Type B pancreatic cell (in vitro differentiated cells): ENCODE data around the gene PDXDC1. TPM values are rescaled to one million over a fixed set of nuclear protein-coding genes. Genes with fewer than 3 reads are reported as not detected.
"Not testable (repeated sequence)": the region's sequence is repeated elsewhere in the genome, so short reads cannot be mapped to it uniquely, and the experiment has no call there.

Experiments used
- DNase-seq: peaks from one replicate; pipeline ENCODE4 v3.0.0; 2021; ENCODE audit warnings: mixed read lengths; ENCODE audit not compliant: unreplicated experiment; ENCODE audit errors: extremely low spot score
- H3K27ac Mint-ChIP-seq: 2 replicates; pipeline ENCODE4 v1.8.0; 2021; ENCODE audit warnings: mild to moderate bottlenecking, mixed read lengths
- H3K27me3 Mint-ChIP-seq: 2 replicates; pipeline ENCODE4 v1.8.0; 2021; ENCODE audit warnings: mixed read lengths
- H3K36me3 Mint-ChIP-seq: 2 replicates; pipeline ENCODE4 v1.8.0; 2021; ENCODE audit warnings: mixed read lengths
- H3K4me1 Mint-ChIP-seq: one replicate; pipeline ENCODE4 v1.8.0; 2021; ENCODE audit warnings: mixed read lengths; ENCODE audit not compliant: unreplicated experiment
- H3K4me3 Mint-ChIP-seq: 2 replicates; pipeline ENCODE4 v1.8.0; 2021; ENCODE audit warnings: mild to moderate bottlenecking, mixed read lengths
- H3K9me3 Mint-ChIP-seq: 2 replicates; pipeline ENCODE4 v1.8.0; 2021; ENCODE audit warnings: mixed read lengths
- CTCF ChIP-seq: fragments of 200-600 bp; sonication (generic); conservative IDR thresholded peaks from 2 replicates; pipeline ENCODE4 v1.5.0; 2021; ENCODE audit warnings: antibody characterized with exemption, mild to moderate bottlenecking
- total RNA-seq: library from RNA; stranded (reverse); gene quantifications from 2 replicates; pipeline ENCODE4 v1.2.1, GENCODE V29; 2021; ENCODE audit warnings: low replicate concordance

The PDXDC1 gene
- total RNA-seq, 1 donor from 2014 or later, result 130 TPM

GRCh38 chr16:15130943-15131700 lies 156.3 kb downstream of the PDXDC1 start:
- H3K36me3 Mint-ChIP-seq, H3K4me3 Mint-ChIP-seq, H3K27me3 Mint-ChIP-seq, H3K9me3 Mint-ChIP-seq, H3K4me1 Mint-ChIP-seq, H3K27ac Mint-ChIP-seq: not testable (repeated sequence)
- DNase-seq, result peak; percentile 42

- H3K27me3 Mint-ChIP-seq, H3K9me3 Mint-ChIP-seq, H3K4me1 Mint-ChIP-seq, H3K27ac Mint-ChIP-seq, DNase-seq, H3K4me3 Mint-ChIP-seq, H3K36me3 Mint-ChIP-seq: not testable (repeated sequence)
Observed at GRCh38 chr16:15132719-15133428, 158.0 kb downstream of the PDXDC1 start.

GRCh38 chr16:15133554-15133953 lies 158.7 kb downstream of the PDXDC1 start:
- not testable (repeated sequence) for H3K36me3 Mint-ChIP-seq, H3K4me1 Mint-ChIP-seq, H3K27me3 Mint-ChIP-seq, H3K27ac Mint-ChIP-seq, DNase-seq, H3K9me3 Mint-ChIP-seq, H3K4me3 Mint-ChIP-seq

GRCh38 chr16:15134752-15135482 lies 160.1 kb downstream of the PDXDC1 start:
- H3K9me3 Mint-ChIP-seq, H3K27me3 Mint-ChIP-seq, H3K27ac Mint-ChIP-seq, H3K36me3 Mint-ChIP-seq, H3K4me1 Mint-ChIP-seq, DNase-seq, H3K4me3 Mint-ChIP-seq: not testable (repeated sequence)

- H3K4me3 Mint-ChIP-seq, H3K27ac Mint-ChIP-seq, H3K36me3 Mint-ChIP-seq, H3K27me3 Mint-ChIP-seq, H3K9me3 Mint-ChIP-seq, H3K4me1 Mint-ChIP-seq: not testable (repeated sequence)
- DNase-seq, result peak; percentile 59
Observed at GRCh38 chr16:15135483-15136360, 160.9 kb downstream of the PDXDC1 start.

GRCh38 chr16:15137514-15137913 lies 162.7 kb downstream of the PDXDC1 start:
- not testable (repeated sequence) for H3K9me3 Mint-ChIP-seq, H3K27ac Mint-ChIP-seq, H3K27me3 Mint-ChIP-seq, H3K36me3 Mint-ChIP-seq, H3K4me3 Mint-ChIP-seq, H3K4me1 Mint-ChIP-seq, DNase-seq

- H3K4me3 Mint-ChIP-seq, DNase-seq, H3K27ac Mint-ChIP-seq, H3K9me3 Mint-ChIP-seq, H3K36me3 Mint-ChIP-seq, H3K27me3 Mint-ChIP-seq, H3K4me1 Mint-ChIP-seq: not testable (repeated sequence)
Observed at GRCh38 chr16:15140444-15141365, 165.9 kb downstream of the PDXDC1 start.

- Mint-ChIP-seq H3K4me1 (peaks cover 8% of the 10 kb centered on the region), H3K27me3 (no peaks in the 10 kb centered on the region), H3K36me3 (no peaks in the 10 kb centered on the region), H3K4me3 (peak overlapping the region; percentile 47), H3K27ac (peak overlapping the region; percentile 39), H3K9me3 (no peaks in the 10 kb centered on the region)
- TF ChIP-seq CTCF, result no peak
- DNase-seq, result no peak
Observed at GRCh38 chr16:15141586-15141985, 166.8 kb downstream of the PDXDC1 start.

- H3K4me1 Mint-ChIP-seq, H3K36me3 Mint-ChIP-seq, H3K4me3 Mint-ChIP-seq, H3K27ac Mint-ChIP-seq, H3K27me3 Mint-ChIP-seq, H3K9me3 Mint-ChIP-seq, DNase-seq: not testable (repeated sequence)
Observed at GRCh38 chr16:15142107-15142890, 167.5 kb downstream of the PDXDC1 start.

- H3K4me3 Mint-ChIP-seq, H3K27ac Mint-ChIP-seq, DNase-seq, H3K27me3 Mint-ChIP-seq, H3K4me1 Mint-ChIP-seq, H3K9me3 Mint-ChIP-seq, H3K36me3 Mint-ChIP-seq: not testable (repeated sequence)
Observed at GRCh38 chr16:15142891-15143600, 168.2 kb downstream of the PDXDC1 start.
